ENCODE measurements around the gene HOXC4. TPM values are rescaled to one million over a fixed set of nuclear protein-coding genes. Genes with fewer than 3 reads are reported as not detected.
A peak's percentile ranks its signal among the peaks of the same experiment; 100 is the strongest.
"Not testable (repeated sequence)": the region's sequence is repeated elsewhere in the genome, so short reads cannot be mapped to it uniquely, and the experiment has no call there.

HOXC4 gene
- polyA plus RNA-seq, 4 donors = 0.54 to 8.2 (median 1.1) TPM; not detected in 1

- H3K9me3 ChIP-seq (ENCODE audit: control insufficient read depth in 2 of 2, insufficient read depth in 1 of 2, low read depth in 1 of 2, low read length in 1 of 2) = no peaks in the 10 kb centered on the region
- no peaks in the 10 kb centered on the region for H3K4me1 ChIP-seq (ENCODE audit: control insufficient read depth in 3 of 3, insufficient read depth in 2 of 3, low read depth in 1 of 3, low read length in 2 of 3)
- DNase-seq (no peak), FAIRE-seq (no peak)
- H3K4me3 ChIP-seq (ENCODE audit: low read depth in 1 of 3, low read length in 3 of 3) = no peak overlapping the region
- no peaks in the 10 kb centered on the region for H3K36me3 ChIP-seq (ENCODE audit: control insufficient read depth in 3 of 3, insufficient read depth in 2 of 3, low read depth in 1 of 3, low read length in 3 of 3)
- H3K27ac ChIP-seq (ENCODE audit: low read depth in 1 of 3, low read length in 2 of 3) = no peak overlapping the region
- H3K27me3 ChIP-seq (ENCODE audit: control insufficient read depth in 3 of 3, insufficient read depth in 3 of 3, low read length in 3 of 3) = peaks cover 0 to 13% (median 4%) of the 10 kb centered on the region in 3 donors
Measured at GRCh38 chr12:54075974-54076373, 22.3 kb downstream of the HOXC4 start.

DNA sequence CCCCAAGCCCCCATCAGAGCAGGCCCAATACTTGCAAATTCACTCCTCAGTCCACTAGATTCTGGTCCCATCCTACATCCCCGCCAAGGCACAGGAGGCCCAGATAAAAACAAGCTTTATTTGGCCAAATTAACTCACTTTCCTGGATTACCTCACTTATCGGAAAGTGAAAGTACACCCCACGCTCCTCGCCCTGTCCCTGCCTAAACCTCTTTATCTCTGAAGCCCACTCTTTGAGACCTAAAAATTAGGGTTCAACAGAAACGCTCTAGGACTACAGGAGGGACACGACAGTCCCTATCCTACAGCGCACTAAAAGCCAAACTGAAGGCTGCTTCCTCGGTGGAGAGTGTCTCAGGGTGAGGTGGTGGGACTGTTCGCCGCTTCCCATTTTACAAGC, 24.2 kb downstream of the HOXC4 start:
- H3K4me1 ChIP-seq (ENCODE audit: control insufficient read depth in 3 of 3, insufficient read depth in 2 of 3, low read depth in 1 of 3, low read length in 2 of 3); DNase-seq; H3K36me3 ChIP-seq (ENCODE audit: control insufficient read depth in 3 of 3, insufficient read depth in 2 of 3, low read depth in 1 of 3, low read length in 3 of 3); H3K9me3 ChIP-seq (ENCODE audit: control insufficient read depth in 2 of 2, insufficient read depth in 1 of 2, low read depth in 1 of 2, low read length in 1 of 2); H3K4me3 ChIP-seq (ENCODE audit: low read depth in 1 of 3, low read length in 3 of 3); H3K27me3 ChIP-seq (ENCODE audit: control insufficient read depth in 3 of 3, insufficient read depth in 3 of 3, low read length in 3 of 3); FAIRE-seq: not testable (repeated sequence)
- peak overlapping the region in 2 of 3 donors; percentile 48 to 87 for H3K27ac ChIP-seq (ENCODE audit: low read depth in 1 of 3, low read length in 2 of 3)
- 58 to 70% (median 70%) methylated on average over 10 of the region's 10 CpGs for WGBS, 3 donors

GRCh38 chr12:54079115-54079514, 25.5 kb downstream of the HOXC4 start:
- not testable (repeated sequence) for H3K27me3 ChIP-seq (ENCODE audit: control insufficient read depth in 3 of 3, insufficient read depth in 3 of 3, low read length in 3 of 3); DNase-seq; H3K36me3 ChIP-seq (ENCODE audit: control insufficient read depth in 3 of 3, insufficient read depth in 2 of 3, low read depth in 1 of 3, low read length in 3 of 3); FAIRE-seq; H3K9me3 ChIP-seq (ENCODE audit: control insufficient read depth in 2 of 2, insufficient read depth in 1 of 2, low read depth in 1 of 2, low read length in 1 of 2)
- H3K4me3 ChIP-seq (ENCODE audit: low read depth in 1 of 3, low read length in 3 of 3) = peak overlapping the region in 1 of 3 donors; percentile 18
- peaks cover 0 to 15% (median 0%) of the 10 kb centered on the region in 3 donors for H3K4me1 ChIP-seq (ENCODE audit: control insufficient read depth in 3 of 3, insufficient read depth in 2 of 3, low read depth in 1 of 3, low read length in 2 of 3)
- H3K27ac ChIP-seq (ENCODE audit: low read depth in 1 of 3, low read length in 2 of 3) = peak overlapping the region in 2 of 3 donors; percentile 66 to 89
- 63 to 84% (median 79%) methylated on average over 8 to 9 of the region's 9 CpGs for WGBS, 3 donors

DNA sequence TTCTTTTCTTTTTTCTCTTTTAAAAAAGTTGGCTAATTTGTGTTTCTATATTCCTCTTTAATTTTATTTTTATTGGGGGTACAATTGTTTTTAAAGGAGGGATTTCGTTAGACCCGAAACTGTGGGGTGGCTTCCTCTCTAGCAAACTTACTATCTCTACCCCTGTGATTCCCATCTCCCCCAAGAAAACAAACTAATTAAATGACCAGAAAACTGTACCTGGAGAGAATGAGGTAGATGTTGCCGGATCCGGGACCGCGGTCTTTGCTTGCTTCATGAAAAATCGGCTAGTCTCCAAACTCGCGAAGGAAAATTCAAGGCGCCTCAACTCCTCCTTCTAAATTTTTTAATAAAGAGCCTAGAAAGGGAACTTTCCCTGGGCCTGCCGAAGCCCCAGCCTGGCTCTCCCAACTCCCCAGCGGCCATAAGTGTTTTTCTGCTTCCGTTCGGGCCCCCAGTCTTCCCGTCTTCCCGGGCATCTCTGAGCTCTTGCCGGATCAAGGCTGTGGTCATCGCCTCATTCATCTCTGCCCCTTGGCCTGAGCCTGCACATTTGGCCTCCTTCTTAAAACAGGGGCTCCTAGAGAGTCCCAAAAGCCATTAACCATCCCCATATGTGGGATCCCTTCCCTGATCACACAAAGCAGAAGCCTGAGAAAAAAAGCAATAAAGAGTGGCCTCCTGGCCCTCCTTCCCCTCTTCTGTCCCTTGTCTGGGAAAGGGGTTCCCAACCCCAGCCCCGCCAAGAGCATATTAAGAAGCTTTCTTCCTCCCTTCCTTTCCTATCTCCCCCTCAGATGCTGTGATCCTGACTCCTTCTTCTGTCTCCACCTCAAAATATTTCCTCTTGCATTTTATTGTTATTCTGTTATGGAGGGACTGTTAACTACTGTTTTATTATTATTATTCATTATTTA, 26.6 kb downstream of the HOXC4 start:
- H3K36me3 ChIP-seq (ENCODE audit: control insufficient read depth in 3 of 3, insufficient read depth in 2 of 3, low read depth in 1 of 3, low read length in 3 of 3); H3K27me3 ChIP-seq (ENCODE audit: control insufficient read depth in 3 of 3, insufficient read depth in 3 of 3, low read length in 3 of 3); FAIRE-seq; H3K9me3 ChIP-seq (ENCODE audit: control insufficient read depth in 2 of 2, insufficient read depth in 1 of 2, low read depth in 1 of 2, low read length in 1 of 2); DNase-seq: not testable (repeated sequence)
- H3K4me3 ChIP-seq (ENCODE audit: low read depth in 1 of 3, low read length in 3 of 3) = peak overlapping the region in 1 of 3 donors; percentile 10
- H3K4me1 ChIP-seq (ENCODE audit: control insufficient read depth in 3 of 3, insufficient read depth in 2 of 3, low read depth in 1 of 3, low read length in 2 of 3) = peaks cover 0 to 16% (median 0%) of the 10 kb centered on the region in 3 donors
- 66 to 92% (median 89%) methylated on average over 19 of the region's 19 CpGs for WGBS, 3 donors
- H3K27ac ChIP-seq (ENCODE audit: low read depth in 1 of 3, low read length in 2 of 3) = peak overlapping the region in 2 of 3 donors; percentile 66 to 76

GRCh38 chr12:54081053-54081514, 27.4 kb downstream of the HOXC4 start:
- not testable (repeated sequence) for H3K4me3 ChIP-seq (ENCODE audit: low read depth in 1 of 3, low read length in 3 of 3); FAIRE-seq; H3K27me3 ChIP-seq (ENCODE audit: control insufficient read depth in 3 of 3, insufficient read depth in 3 of 3, low read length in 3 of 3); H3K9me3 ChIP-seq (ENCODE audit: control insufficient read depth in 2 of 2, insufficient read depth in 1 of 2, low read depth in 1 of 2, low read length in 1 of 2); H3K36me3 ChIP-seq (ENCODE audit: control insufficient read depth in 3 of 3, insufficient read depth in 2 of 3, low read depth in 1 of 3, low read length in 3 of 3)
- WGBS, 3 donors = 7 to 14% (median 9%) methylated on average over 9 to 16 of the region's 16 CpGs
- Histone ChIP-seq H3K4me1 (ENCODE audit: control insufficient read depth in 3 of 3, insufficient read depth in 2 of 3, low read depth in 1 of 3, low read length in 2 of 3) (peaks cover 0 to 22% (median 0%) of the 10 kb centered on the region in 3 donors), H3K27ac (ENCODE audit: low read depth in 1 of 3, low read length in 2 of 3) (peak overlapping the region in 2 of 3 donors; percentile 66 to 90)
- DNase-seq = peak; percentile 11 to 45

GRCh38 chr12:54081581-54082396, 28.2 kb downstream of the HOXC4 start:
- Histone ChIP-seq H3K27ac (ENCODE audit: low read depth in 1 of 3, low read length in 2 of 3) (peak overlapping the region; percentile 66 to 89 (median 78)), H3K4me1 (ENCODE audit: control insufficient read depth in 3 of 3, insufficient read depth in 2 of 3, low read depth in 1 of 3, low read length in 2 of 3) (peaks cover 0 to 22% (median 0%) of the 10 kb centered on the region in 3 donors), H3K4me3 (ENCODE audit: low read depth in 1 of 3, low read length in 3 of 3) (peak overlapping the region in 2 of 3 donors; percentile 17 to 57)
- H3K27me3 ChIP-seq (ENCODE audit: control insufficient read depth in 3 of 3, insufficient read depth in 3 of 3, low read length in 3 of 3); FAIRE-seq; H3K9me3 ChIP-seq (ENCODE audit: control insufficient read depth in 2 of 2, insufficient read depth in 1 of 2, low read depth in 1 of 2, low read length in 1 of 2); H3K36me3 ChIP-seq (ENCODE audit: control insufficient read depth in 3 of 3, insufficient read depth in 2 of 3, low read depth in 1 of 3, low read length in 3 of 3): not testable (repeated sequence)
- peak; percentile 45 for DNase-seq
- 4 to 10% (median 6%) methylated on average over 35 of the region's 35 CpGs for WGBS, 3 donors

GRCh38 chr12:54082397-54082892, 28.8 kb downstream of the HOXC4 start:
- FAIRE-seq (no peak), DNase-seq (peak; percentile 77 to 78)
- WGBS, 3 donors = 0 to 2% (median 1%) methylated on average over 16 to 35 of the region's 36 CpGs
- Histone ChIP-seq H3K27ac (ENCODE audit: low read depth in 1 of 3, low read length in 2 of 3) (peak overlapping the region; percentile 66 to 89 (median 78)), H3K4me3 (ENCODE audit: low read depth in 1 of 3, low read length in 3 of 3) (peak overlapping the region; percentile 7 to 57 (median 17)), H3K4me1 (ENCODE audit: control insufficient read depth in 3 of 3, insufficient read depth in 2 of 3, low read depth in 1 of 3, low read length in 2 of 3) (peaks cover 0 to 22% (median 0%) of the 10 kb centered on the region in 3 donors), H3K36me3 (ENCODE audit: control insufficient read depth in 3 of 3, insufficient read depth in 2 of 3, low read depth in 1 of 3, low read length in 3 of 3) (no peaks in the 10 kb centered on the region), H3K27me3 (ENCODE audit: control insufficient read depth in 3 of 3, insufficient read depth in 3 of 3, low read length in 3 of 3) (no peaks in the 10 kb centered on the region), H3K9me3 (ENCODE audit: control insufficient read depth in 2 of 2, insufficient read depth in 1 of 2, low read depth in 1 of 2, low read length in 1 of 2) (no peaks in the 10 kb centered on the region)

GRCh38 chr12:54088011-54088410, 34.4 kb downstream of the HOXC4 start:
- not testable (repeated sequence) for H3K9me3 ChIP-seq (ENCODE audit: control insufficient read depth in 2 of 2, insufficient read depth in 1 of 2, low read depth in 1 of 2, low read length in 1 of 2); H3K27me3 ChIP-seq (ENCODE audit: control insufficient read depth in 3 of 3, insufficient read depth in 3 of 3, low read length in 3 of 3); FAIRE-seq; H3K36me3 ChIP-seq (ENCODE audit: control insufficient read depth in 3 of 3, insufficient read depth in 2 of 3, low read depth in 1 of 3, low read length in 3 of 3); H3K4me3 ChIP-seq (ENCODE audit: low read depth in 1 of 3, low read length in 3 of 3); H3K27ac ChIP-seq (ENCODE audit: low read depth in 1 of 3, low read length in 2 of 3)
- H3K4me1 ChIP-seq (ENCODE audit: control insufficient read depth in 3 of 3, insufficient read depth in 2 of 3, low read depth in 1 of 3, low read length in 2 of 3) = peaks cover 0 to 15% (median 0%) of the 10 kb centered on the region in 3 donors
- peak in 1 of 2 donors; percentile 22 for DNase-seq

Measured in small intestine (tissue), 7 donors.